ENCODE results near the gene PHAF1. TPM values are rescaled to one million over a fixed set of nuclear protein-coding genes. Genes with fewer than 3 reads are reported as not detected.

PHAF1 gene
- total and polyA plus RNA-seq, 2 of the 13 experiments (the other 11 are each of a cell fraction or from before 2014, with no cell fraction given): 48.3 to 174 TPM

- peak; percentile 62; the same call in 1 of the 2 replicates for TF ChIP-seq ZGPAT (CRISPR knock-in tag; IDR thresholded peaks at IDR 0.05)
- TF ChIP-seq FIP1L1 (IDR thresholded peaks at IDR 0.05; ENCODE audit: borderline replicate concordance, insufficient read depth, low read depth, low read length): no peak
- no peak for TF ChIP-seq REST (IDR thresholded peaks at IDR 0.05; ENCODE audit: borderline replicate concordance in 1 of 2, low read depth in 1 of 2, low read length in 2 of 2)
- TF ChIP-seq NFRKB (IDR thresholded peaks at IDR 0.05): no peak
- peak; percentile 63; the same call in 1 of the 2 replicates for TF ChIP-seq SALL2 (CRISPR knock-in tag; IDR thresholded peaks at IDR 0.05)
- peak; percentile 86 for TF ChIP-seq PHF8 (CRISPR knock-in tag; IDR thresholded peaks at IDR 0.05)
- TF ChIP-seq FOXJ3 (CRISPR knock-in tag; IDR thresholded peaks at IDR 0.05; ENCODE audit: borderline replicate concordance): no peak
- TF ChIP-seq RELA (CRISPR knock-in tag; IDR thresholded peaks at IDR 0.05): no peak
- TF ChIP-seq KAT7 (CRISPR knock-in tag; IDR thresholded peaks at IDR 0.05; ENCODE audit: borderline replicate concordance): no peak
- TF ChIP-seq CREM (IDR thresholded peaks at IDR 0.05): no peak
- no peak for TF ChIP-seq CREM (CRISPR knock-in tag; IDR thresholded peaks at IDR 0.05)
- TF ChIP-seq HES4 (CRISPR knock-in tag; IDR thresholded peaks at IDR 0.05; ENCODE audit: borderline replicate concordance): no peak
- TF ChIP-seq ZNF44 (CRISPR knock-in tag; IDR thresholded peaks at IDR 0.05): 0 out of 2 replicates have a peak, but pooled peaks have one; percentile 51
- peak; percentile 91 for TF ChIP-seq ZNF800 (CRISPR knock-in tag; IDR thresholded peaks at IDR 0.05)
- no peak for TF ChIP-seq JDP2 (CRISPR knock-in tag; IDR thresholded peaks at IDR 0.05; ENCODE audit: borderline replicate concordance)
- TF ChIP-seq SIX4 (CRISPR knock-in tag; IDR thresholded peaks at IDR 0.05): no peak
- peak; percentile 79 for TF ChIP-seq ZFX (CRISPR knock-in tag; IDR thresholded peaks at IDR 0.05; ENCODE audit: low read depth)
- TF ChIP-seq ZNF232 (CRISPR knock-in tag; IDR thresholded peaks at IDR 0.05; ENCODE audit: borderline replicate concordance): peak; percentile 82; the same call in 1 of the 2 replicates
- no peak for TF ChIP-seq ZNF24 (IDR thresholded peaks at IDR 0.05)
- TF ChIP-seq MAF1 (CRISPR knock-in tag; IDR thresholded peaks at IDR 0.05; ENCODE audit: borderline replicate concordance): 0 out of 2 replicates have a peak, but pooled peaks have one; percentile 29
- TF ChIP-seq GPBP1L1 (CRISPR knock-in tag; IDR thresholded peaks at IDR 0.05): no peak
Observed at GRCh38 chr16:67150833-67151396, 41.2 kb downstream of the PHAF1 start, which contains the start of gene B3GNT9 (continued).

All from HepG2 (cell line).